Measurements from ENCODE around the gene C2CD3. TPM values are rescaled to one million over a fixed set of nuclear protein-coding genes. Genes with fewer than 3 reads are reported as not detected.
A peak's percentile ranks its signal among the peaks of the same experiment; 100 is the strongest.

C2CD3 gene
- total and polyA plus RNA-seq, 9 of the 15 experiments (the other 6 are each of a cell fraction or from before 2014, with no cell fraction given), result 4.4 to 20.2 (median 15.4) TPM

DNA sequence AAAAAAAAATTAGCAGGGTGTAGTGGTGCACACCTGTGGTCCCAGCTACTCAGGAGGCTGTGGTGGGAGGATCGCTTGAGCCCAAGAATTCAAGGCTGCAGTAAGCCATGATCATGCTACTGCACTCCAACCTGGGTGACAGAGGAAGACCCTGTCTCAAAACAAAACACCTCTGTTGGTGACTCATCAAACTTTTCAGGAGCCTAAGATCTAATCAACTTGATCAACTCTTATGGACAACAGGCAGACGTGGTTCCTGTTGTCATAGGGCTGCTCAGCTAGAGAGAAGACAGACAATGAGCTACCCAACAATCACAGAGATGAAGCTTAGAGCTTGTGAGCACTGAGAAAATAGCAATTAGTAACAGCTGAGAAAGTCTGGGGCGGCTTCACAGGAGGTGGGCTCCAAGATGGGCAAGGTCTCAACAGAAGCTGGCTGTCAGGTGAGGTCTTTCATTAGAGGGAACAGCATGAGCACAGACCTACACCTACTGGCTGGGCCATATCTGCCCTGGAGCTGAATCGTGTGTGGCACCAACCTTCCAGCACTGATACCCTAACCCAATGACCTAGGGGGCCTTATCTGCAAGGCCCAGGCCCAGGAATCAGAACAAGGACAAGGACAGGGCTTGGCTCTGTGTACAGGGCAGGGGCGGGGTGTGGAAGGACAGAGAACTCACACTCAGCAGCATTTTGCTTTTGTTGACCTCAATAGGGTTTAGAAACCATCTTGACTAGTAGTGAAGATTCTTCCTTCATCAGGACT, 154.7 kb downstream of the C2CD3 start (continued):
- TF ChIP-seq ELF2 (CRISPR knock-in tag; IDR thresholded peaks at IDR 0.05) (no peak), TAF7 (tag; IDR thresholded peaks at IDR 0.05) (no peak), ZNF507 (tag; conservative IDR thresholded peaks at IDR 0.05) (no peak), MCM5 (IDR thresholded peaks at IDR 0.05; ENCODE audit: low read depth) (no peak), RNF2 (IDR thresholded peaks at IDR 0.05) (no peak; the same call in 1 of the 2 replicates), HNRNPH1 (optimal IDR thresholded peaks at IDR 0.05; ENCODE audit: low read depth, low read length) (no peak), L3MBTL2 (IDR thresholded peaks at IDR 0.05) (no peak), MYC (IDR thresholded peaks at IDR 0.05; ENCODE audit: low read depth, low read length) (no peak), MYC (CRISPR knock-in tag; IDR thresholded peaks at IDR 0.05; ENCODE audit: borderline replicate concordance, low read depth) (no peak), POLR3G (IDR thresholded peaks at IDR 0.05; ENCODE audit: extremely low read depth, insufficient read length, insufficient replicate concordance) (no peak), JUNB (CRISPR knock-in tag; conservative IDR thresholded peaks at IDR 0.05) (no peak)
- TF ChIP-seq, protein P1, sequence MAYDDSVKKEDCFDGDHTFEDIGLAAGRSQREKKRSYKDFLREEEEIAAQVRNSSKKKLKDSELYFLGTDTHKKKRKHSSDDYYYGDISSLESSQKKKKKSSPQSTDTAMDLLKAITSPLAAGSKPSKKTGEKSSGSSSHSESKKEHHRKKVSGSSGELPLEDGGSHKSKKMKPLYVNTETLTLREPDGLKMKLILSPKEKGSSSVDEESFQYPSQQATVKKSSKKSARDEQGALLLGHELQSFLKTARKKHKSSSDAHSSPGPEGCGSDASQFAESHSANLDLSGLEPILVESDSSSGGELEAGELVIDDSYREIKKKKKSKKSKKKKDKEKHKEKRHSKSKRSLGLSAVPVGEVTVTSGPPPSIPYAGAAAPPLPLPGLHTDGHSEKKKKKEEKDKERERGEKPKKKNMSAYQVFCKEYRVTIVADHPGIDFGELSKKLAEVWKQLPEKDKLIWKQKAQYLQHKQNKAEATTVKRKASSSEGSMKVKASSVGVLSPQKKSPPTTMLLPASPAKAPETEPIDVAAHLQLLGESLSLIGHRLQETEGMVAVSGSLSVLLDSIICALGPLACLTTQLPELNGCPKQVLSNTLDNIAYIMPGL (CRISPR knock-in tag; IDR thresholded peaks at IDR 0.05), result no peak
- TF ChIP-seq, protein P2, sequence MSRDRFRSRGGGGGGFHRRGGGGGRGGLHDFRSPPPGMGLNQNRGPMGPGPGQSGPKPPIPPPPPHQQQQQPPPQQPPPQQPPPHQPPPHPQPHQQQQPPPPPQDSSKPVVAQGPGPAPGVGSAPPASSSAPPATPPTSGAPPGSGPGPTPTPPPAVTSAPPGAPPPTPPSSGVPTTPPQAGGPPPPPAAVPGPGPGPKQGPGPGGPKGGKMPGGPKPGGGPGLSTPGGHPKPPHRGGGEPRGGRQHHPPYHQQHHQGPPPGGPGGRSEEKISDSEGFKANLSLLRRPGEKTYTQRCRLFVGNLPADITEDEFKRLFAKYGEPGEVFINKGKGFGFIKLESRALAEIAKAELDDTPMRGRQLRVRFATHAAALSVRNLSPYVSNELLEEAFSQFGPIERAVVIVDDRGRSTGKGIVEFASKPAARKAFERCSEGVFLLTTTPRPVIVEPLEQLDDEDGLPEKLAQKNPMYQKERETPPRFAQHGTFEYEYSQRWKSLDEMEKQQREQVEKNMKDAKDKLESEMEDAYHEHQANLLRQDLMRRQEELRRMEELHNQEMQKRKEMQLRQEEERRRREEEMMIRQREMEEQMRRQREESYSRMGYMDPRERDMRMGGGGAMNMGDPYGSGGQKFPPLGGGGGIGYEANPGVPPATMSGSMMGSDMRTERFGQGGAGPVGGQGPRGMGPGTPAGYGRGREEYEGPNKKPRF (IDR thresholded peaks at IDR 0.05; ENCODE audit: low read depth, low read length), result no peak
- TF ChIP-seq, protein P3, sequence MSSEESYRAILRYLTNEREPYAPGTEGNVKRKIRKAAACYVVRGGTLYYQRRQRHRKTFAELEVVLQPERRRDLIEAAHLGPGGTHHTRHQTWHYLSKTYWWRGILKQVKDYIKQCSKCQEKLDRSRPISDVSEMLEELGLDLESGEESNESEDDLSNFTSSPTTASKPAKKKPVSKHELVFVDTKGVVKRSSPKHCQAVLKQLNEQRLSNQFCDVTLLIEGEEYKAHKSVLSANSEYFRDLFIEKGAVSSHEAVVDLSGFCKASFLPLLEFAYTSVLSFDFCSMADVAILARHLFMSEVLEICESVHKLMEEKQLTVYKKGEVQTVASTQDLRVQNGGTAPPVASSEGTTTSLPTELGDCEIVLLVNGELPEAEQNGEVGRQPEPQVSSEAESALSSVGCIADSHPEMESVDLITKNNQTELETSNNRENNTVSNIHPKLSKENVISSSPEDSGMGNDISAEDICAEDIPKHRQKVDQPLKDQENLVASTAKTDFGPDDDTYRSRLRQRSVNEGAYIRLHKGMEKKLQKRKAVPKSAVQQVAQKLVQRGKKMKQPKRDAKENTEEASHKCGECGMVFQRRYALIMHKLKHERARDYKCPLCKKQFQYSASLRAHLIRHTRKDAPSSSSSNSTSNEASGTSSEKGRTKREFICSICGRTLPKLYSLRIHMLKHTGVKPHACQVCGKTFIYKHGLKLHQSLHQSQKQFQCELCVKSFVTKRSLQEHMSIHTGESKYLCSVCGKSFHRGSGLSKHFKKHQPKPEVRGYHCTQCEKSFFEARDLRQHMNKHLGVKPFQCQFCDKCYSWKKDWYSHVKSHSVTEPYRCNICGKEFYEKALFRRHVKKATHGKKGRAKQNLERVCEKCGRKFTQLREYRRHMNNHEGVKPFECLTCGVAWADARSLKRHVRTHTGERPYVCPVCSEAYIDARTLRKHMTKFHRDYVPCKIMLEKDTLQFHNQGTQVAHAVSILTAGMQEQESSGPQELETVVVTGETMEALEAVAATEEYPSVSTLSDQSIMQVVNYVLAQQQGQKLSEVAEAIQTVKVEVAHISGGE (CRISPR knock-in tag; IDR thresholded peaks at IDR 0.05), result no peak
- TF ChIP-seq, protein P4, sequence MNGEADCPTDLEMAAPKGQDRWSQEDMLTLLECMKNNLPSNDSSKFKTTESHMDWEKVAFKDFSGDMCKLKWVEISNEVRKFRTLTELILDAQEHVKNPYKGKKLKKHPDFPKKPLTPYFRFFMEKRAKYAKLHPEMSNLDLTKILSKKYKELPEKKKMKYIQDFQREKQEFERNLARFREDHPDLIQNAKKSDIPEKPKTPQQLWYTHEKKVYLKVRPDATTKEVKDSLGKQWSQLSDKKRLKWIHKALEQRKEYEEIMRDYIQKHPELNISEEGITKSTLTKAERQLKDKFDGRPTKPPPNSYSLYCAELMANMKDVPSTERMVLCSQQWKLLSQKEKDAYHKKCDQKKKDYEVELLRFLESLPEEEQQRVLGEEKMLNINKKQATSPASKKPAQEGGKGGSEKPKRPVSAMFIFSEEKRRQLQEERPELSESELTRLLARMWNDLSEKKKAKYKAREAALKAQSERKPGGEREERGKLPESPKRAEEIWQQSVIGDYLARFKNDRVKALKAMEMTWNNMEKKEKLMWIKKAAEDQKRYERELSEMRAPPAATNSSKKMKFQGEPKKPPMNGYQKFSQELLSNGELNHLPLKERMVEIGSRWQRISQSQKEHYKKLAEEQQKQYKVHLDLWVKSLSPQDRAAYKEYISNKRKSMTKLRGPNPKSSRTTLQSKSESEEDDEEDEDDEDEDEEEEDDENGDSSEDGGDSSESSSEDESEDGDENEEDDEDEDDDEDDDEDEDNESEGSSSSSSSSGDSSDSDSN (IDR thresholded peaks at IDR 0.05; ENCODE audit: borderline replicate concordance in 1 of 2, low read depth in 2 of 2, low read length in 2 of 2), result no peak
- TF ChIP-seq, protein P5, sequence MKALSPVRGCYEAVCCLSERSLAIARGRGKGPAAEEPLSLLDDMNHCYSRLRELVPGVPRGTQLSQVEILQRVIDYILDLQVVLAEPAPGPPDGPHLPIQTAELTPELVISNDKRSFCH (CRISPR knock-in tag; IDR thresholded peaks at IDR 0.05), result no peak
- TF ChIP-seq, protein P5 (tag; IDR thresholded peaks at IDR 0.05), result peak; percentile 78
